CD14-positive monocyte (primary cell): ENCODE results near the gene RNF44. TPM values are rescaled to one million over a fixed set of nuclear protein-coding genes. Genes with fewer than 3 reads are reported as not detected.
"Not testable (repeated sequence)": the region's sequence is repeated elsewhere in the genome, so short reads cannot be mapped to it uniquely, and the experiment has no call there.

Experiments used
- DNase-seq, 3 donors: peaks; one replicate each; pipeline ENCODE4 v3.0.0-alpha.2; 2011 to 2022
- H2AFZ ChIP-seq: 2 replicates; pipeline ENCODE4 v1.6.0; 2012; ENCODE audit warnings: mild to moderate bottlenecking, low read depth, low read length, inconsistent platforms; ENCODE audit not compliant: insufficient read depth, poor library complexity, severe bottlenecking
- H3K27ac ChIP-seq, 2 donors: 1 replicate in 1 of 2; 2 replicates in 1 of 2; pipeline ENCODE4 v1.5.1; 2012 to 2013; ENCODE audit warnings: low read length in 2 of 2, control low read depth in 1 of 2, inconsistent platforms in 1 of 2, low read depth in 1 of 2, mild to moderate bottlenecking in 1 of 2
- H3K27me3 ChIP-seq, 2 donors: one replicate each; pipeline versions ENCODE4 v1.6.0 to v1.6.1; 2011 to 2013; ENCODE audit warnings: low read length in 2 of 2; ENCODE audit not compliant: control insufficient read depth in 2 of 2, insufficient read depth in 2 of 2
- H3K36me3 ChIP-seq, 2 donors: replicated peaks in 1 of 2; 1 replicate in 1 of 2; 2 replicates in 1 of 2; pipeline versions ENCODE4 v1.5.1 to v1.6.1; 2012 to 2013; ENCODE audit warnings: low read length in 2 of 2, control low read depth in 1 of 2, inconsistent platforms in 1 of 2, mild to moderate bottlenecking in 1 of 2; ENCODE audit not compliant: insufficient read depth in 2 of 2, control insufficient read depth in 1 of 2
- H3K4me1 ChIP-seq, 2 donors: 1 replicate in 1 of 2; 2 replicates in 1 of 2; pipeline versions ENCODE4 v1.5.1 to v1.6.1; 2012 to 2013; ENCODE audit warnings: low read length in 2 of 2, control low read depth in 1 of 2, inconsistent platforms in 1 of 2, mild to moderate bottlenecking in 1 of 2, moderate library complexity in 1 of 2; ENCODE audit not compliant: insufficient read depth in 2 of 2, control insufficient read depth in 1 of 2
- H3K4me2 ChIP-seq: replicated peaks from 2 replicates; pipeline ENCODE3; 2012; ENCODE audit warnings: low read length, moderate library complexity, mild to moderate bottlenecking; ENCODE audit not compliant: poor library complexity, severe bottlenecking; ENCODE audit errors: extremely low read depth
- H3K4me3 ChIP-seq, 3 experiments: fragments of 200-600 bp in 1 of 3; sonication (generic) in 1 of 3; replicated peaks in 1 of 3; 1 replicate in 2 of 3; 2 replicates in 1 of 3; pipeline ENCODE4 v1.5.1; 2011 to 2013; ENCODE audit warnings: low read length in 3 of 3, mild to moderate bottlenecking in 3 of 3, control low read depth in 2 of 3, low read depth in 2 of 3, inconsistent platforms in 1 of 3, moderate library complexity in 1 of 3
- H3K79me2 ChIP-seq: 2 replicates; pipeline ENCODE4 v1.6.0; 2012; ENCODE audit warnings: mild to moderate bottlenecking, control low read depth, inconsistent platforms, low read length, moderate library complexity; ENCODE audit not compliant: insufficient read depth
- H3K9ac ChIP-seq: 2 replicates; pipeline ENCODE4 v1.6.0; 2017; ENCODE audit warnings: low read length, mild to moderate bottlenecking; ENCODE audit not compliant: insufficient read depth, poor library complexity, severe bottlenecking
- H3K9me3 ChIP-seq, 2 donors: replicated peaks in 1 of 2; 1 replicate in 1 of 2; 2 replicates in 1 of 2; pipeline versions ENCODE4 v1.5.1 to v1.6.1; 2012 to 2013; ENCODE audit warnings: low read length in 2 of 2, control low read depth in 1 of 2; ENCODE audit not compliant: control insufficient read depth in 1 of 2, insufficient read depth in 1 of 2
- H4K20me1 ChIP-seq: 2 replicates; pipeline ENCODE4 v1.6.0; 2012; ENCODE audit warnings: mild to moderate bottlenecking, low read length, control low read depth, moderate library complexity; ENCODE audit not compliant: insufficient read depth
- H3K27ac Mint-ChIP-seq, 7 donors: one replicate each; pipeline ENCODE4 v1.8.0; 2020; ENCODE audit warnings: mild to moderate bottlenecking in 7 of 7, mixed read lengths in 7 of 7, moderate library complexity in 6 of 7, inconsistent platforms in 2 of 7
- H3K27me3 Mint-ChIP-seq, 3 donors: one replicate each; pipeline ENCODE4 v1.8.0; 2021 to 2022; ENCODE audit warnings: low read depth in 3 of 3, mild to moderate bottlenecking in 3 of 3, mixed read lengths in 3 of 3, moderate library complexity in 3 of 3, inconsistent platforms in 1 of 3
- H3K36me3 Mint-ChIP-seq, 2 donors: one replicate each; pipeline ENCODE4 v1.8.0; 2020; ENCODE audit warnings: mixed read lengths in 2 of 2, inconsistent platforms in 1 of 2, mild to moderate bottlenecking in 1 of 2
- H3K4me1 Mint-ChIP-seq: one replicate; pipeline ENCODE4 v1.8.0; 2020; ENCODE audit warnings: mild to moderate bottlenecking, mixed read lengths
- H3K4me3 Mint-ChIP-seq, 2 donors: one replicate each; pipeline ENCODE4 v1.8.0; 2020; ENCODE audit warnings: mild to moderate bottlenecking in 2 of 2, mixed read lengths in 2 of 2, moderate library complexity in 1 of 2
- H3K9me3 Mint-ChIP-seq, 7 donors: one replicate each; pipeline ENCODE4 v1.8.0; 2020 to 2022; ENCODE audit warnings: mixed read lengths in 7 of 7, mild to moderate bottlenecking in 6 of 7, moderate library complexity in 6 of 7, inconsistent platforms in 2 of 7
- WGBS: methylation state at CpG from one replicate; pipeline ENCODE4 v1.1.5; 2013; ENCODE audit warnings: missing lambda C conversion rate; ENCODE audit not compliant: insufficient coverage; 5-methylcytosine and 5-hydroxymethylcytosine counted together
- intact Hi-C, 2 donors: fragments of 100-400 bp; cut with micrococcal nuclease; formaldehyde crosslinking; loops; one replicate each; pipeline versions ENCODE4 v1.15.0 to v1.15.1; 2023
- polyA plus RNA-seq, 3 donors: library from polyadenylated mRNA; depleted of rRNA in 1 of 3; unstranded in 2 of 3; stranded (reverse) in 1 of 3; fragments of 300-500 nt in 2 of 3; fragments of >200 nt in 1 of 3; fragmentation: Illumina TruSeq in 2 of 3; gene quantifications; 1 replicate in 2 of 3; 2 replicates in 1 of 3; pipeline ENCODE4 v1.2.3, GENCODE V29; 2012 to 2021
- TF ChIP-seq, protein P1 (sequence below): fragments of 200-600 bp; IDR thresholded peaks from one replicate; pipeline ENCODE4 v1.8.0; 2022; ENCODE audit warnings: antibody characterized with exemption, mild to moderate bottlenecking

The RNF44 gene
- polyA plus RNA-seq, 3 donors = 1.9 to 133 (median 3.1) TPM

DNA sequence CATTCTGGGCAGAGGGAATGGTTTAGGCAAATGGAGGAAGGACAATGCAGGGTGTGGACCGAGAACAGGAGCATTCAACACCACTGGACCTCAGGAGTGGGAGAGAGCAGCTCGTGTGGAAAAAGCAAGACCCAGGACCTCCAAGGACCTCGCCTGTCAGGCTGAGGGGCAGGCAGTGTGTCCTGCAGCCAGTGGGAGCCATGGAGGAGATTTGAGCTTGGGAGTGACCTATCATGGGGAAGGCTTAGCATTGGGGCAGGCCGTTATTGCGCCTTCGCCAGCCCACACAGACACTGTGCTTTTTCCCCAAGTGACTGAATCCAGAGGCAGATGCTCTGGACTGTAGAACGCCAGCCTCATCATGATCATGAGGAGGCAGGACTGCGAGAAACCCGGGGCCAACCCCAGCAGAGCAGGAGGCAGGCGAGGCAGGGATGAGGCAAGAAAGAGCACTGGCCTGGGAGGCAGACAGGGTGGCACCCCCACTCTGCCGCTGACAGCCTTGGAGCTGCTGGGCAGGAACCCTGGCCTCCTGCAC lies 15.2 kb upstream of the RNF44 start:
- H3K4me1 ChIP-seq = peaks cover 49 to 66% of the 10 kb centered on the region in 2 donors
- H4K20me1 ChIP-seq = no peaks in the 10 kb centered on the region
- no peak overlapping the region for H2AFZ ChIP-seq
- peaks cover 17 to 33% (median 25%) of the 10 kb centered on the region in 3 donors for H3K27me3 Mint-ChIP-seq
- H3K36me3 Mint-ChIP-seq = no peaks in the 10 kb centered on the region
- H3K4me1 Mint-ChIP-seq = peaks cover 68% of the 10 kb centered on the region
- no peaks in the 10 kb centered on the region for H3K79me2 ChIP-seq
- H3K4me3 ChIP-seq = no peak overlapping the region
- DNase-seq = no peak
- no peak overlapping the region for H3K9ac ChIP-seq
- peak overlapping the region in 1 of 7 donors; percentile 52 for H3K27ac Mint-ChIP-seq
- H3K9me3 ChIP-seq = no peaks in the 10 kb centered on the region
- no peaks in the 10 kb centered on the region for H3K9me3 Mint-ChIP-seq
- peak overlapping the region in 1 of 2 donors; percentile 46 for H3K4me3 Mint-ChIP-seq
- H3K36me3 ChIP-seq = no peaks in the 10 kb centered on the region
- no peak overlapping the region for H3K27ac ChIP-seq
- TF ChIP-seq, protein P1, sequence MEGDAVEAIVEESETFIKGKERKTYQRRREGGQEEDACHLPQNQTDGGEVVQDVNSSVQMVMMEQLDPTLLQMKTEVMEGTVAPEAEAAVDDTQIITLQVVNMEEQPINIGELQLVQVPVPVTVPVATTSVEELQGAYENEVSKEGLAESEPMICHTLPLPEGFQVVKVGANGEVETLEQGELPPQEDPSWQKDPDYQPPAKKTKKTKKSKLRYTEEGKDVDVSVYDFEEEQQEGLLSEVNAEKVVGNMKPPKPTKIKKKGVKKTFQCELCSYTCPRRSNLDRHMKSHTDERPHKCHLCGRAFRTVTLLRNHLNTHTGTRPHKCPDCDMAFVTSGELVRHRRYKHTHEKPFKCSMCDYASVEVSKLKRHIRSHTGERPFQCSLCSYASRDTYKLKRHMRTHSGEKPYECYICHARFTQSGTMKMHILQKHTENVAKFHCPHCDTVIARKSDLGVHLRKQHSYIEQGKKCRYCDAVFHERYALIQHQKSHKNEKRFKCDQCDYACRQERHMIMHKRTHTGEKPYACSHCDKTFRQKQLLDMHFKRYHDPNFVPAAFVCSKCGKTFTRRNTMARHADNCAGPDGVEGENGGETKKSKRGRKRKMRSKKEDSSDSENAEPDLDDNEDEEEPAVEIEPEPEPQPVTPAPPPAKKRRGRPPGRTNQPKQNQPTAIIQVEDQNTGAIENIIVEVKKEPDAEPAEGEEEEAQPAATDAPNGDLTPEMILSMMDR = no peak
- H3K4me2 ChIP-seq = no peak overlapping the region
- WGBS = 92% methylated on average over 11 of the region's 11 CpGs
- intact Hi-C loops = no loop called here
- H3K27me3 ChIP-seq = peaks cover 0 to 4% of the 10 kb centered on the region in 2 donors

DNA sequence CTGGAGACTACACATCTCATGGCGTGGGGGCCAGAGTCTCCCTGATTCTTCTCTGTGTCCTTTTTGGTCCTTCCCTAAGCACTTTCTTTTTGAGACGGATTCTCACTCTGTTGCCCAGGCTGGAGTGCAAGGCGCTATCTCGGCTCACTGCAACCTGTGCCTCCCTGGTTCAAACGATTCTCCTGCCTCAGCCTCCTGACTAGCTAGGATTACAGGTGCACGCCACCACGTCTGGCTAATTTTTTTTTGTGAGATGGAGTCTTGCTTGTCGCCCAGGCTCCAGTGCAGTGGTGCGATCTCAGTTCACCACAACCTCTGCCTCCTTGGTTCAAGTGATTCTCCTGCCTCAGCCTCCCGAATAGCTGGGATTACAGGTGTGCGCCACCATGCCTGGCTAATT lies 13.7 kb upstream of the RNF44 start:
- intact Hi-C loops, H3K36me3 Mint-ChIP-seq, H4K20me1 ChIP-seq, H3K9ac ChIP-seq, DNase-seq, H3K79me2 ChIP-seq, H3K36me3 ChIP-seq, H3K27ac ChIP-seq, H3K27me3 ChIP-seq, H3K9me3 ChIP-seq, H3K9me3 Mint-ChIP-seq, H3K27ac Mint-ChIP-seq: not testable (repeated sequence)
- Mint-ChIP-seq H3K27me3 (peaks cover 18 to 33% (median 23%) of the 10 kb centered on the region in 3 donors), H3K4me3 (peak overlapping the region; percentile 27 to 72), H3K4me1 (peaks cover 61% of the 10 kb centered on the region)
- WGBS = 80% methylated on average over 6 of the region's 11 CpGs
- Histone ChIP-seq H2AFZ (peak overlapping the region; percentile 8), H3K4me3 (peak overlapping the region in 1 of 3 experiments; percentile 49), H3K4me2 (peak overlapping the region; percentile 64), H3K4me1 (peaks cover 45 to 54% of the 10 kb centered on the region in 2 donors)
